Measurements from ENCODE around the gene LRRC42. TPM values are rescaled to one million over a fixed set of nuclear protein-coding genes. Genes with fewer than 3 reads are reported as not detected.

The LRRC42 gene
- total and polyA plus RNA-seq, 9 of the 15 experiments (the other 6 are each of a cell fraction or from before 2014, with no cell fraction given) = 17.3 to 51.9 (median 35.5) TPM

GRCh38 chr1:53945433-53946251 lies 508 bp upstream of the LRRC42 start, which contains the start of gene IFT25 (continued):
- TF ChIP-seq, protein P1, sequence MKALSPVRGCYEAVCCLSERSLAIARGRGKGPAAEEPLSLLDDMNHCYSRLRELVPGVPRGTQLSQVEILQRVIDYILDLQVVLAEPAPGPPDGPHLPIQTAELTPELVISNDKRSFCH (CRISPR knock-in tag; IDR thresholded peaks at IDR 0.05) = no peak
- TF ChIP-seq, protein P1 (tag; IDR thresholded peaks at IDR 0.05) = no peak
- no peak for TF ChIP-seq NFIX (CRISPR knock-in tag; IDR thresholded peaks at IDR 0.05; ENCODE audit: low read depth)
- TF ChIP-seq MED1 (CRISPR knock-in tag; IDR thresholded peaks at IDR 0.05; ENCODE audit: borderline replicate concordance) = no peak
- no peak for TF ChIP-seq SRSF3 (IDR thresholded peaks at IDR 0.05; ENCODE audit: insufficient read depth, low read length)
- peak; percentile 54; the same call in 1 of the 2 replicates for TF ChIP-seq ELF2 (CRISPR knock-in tag; IDR thresholded peaks at IDR 0.05)
- TF ChIP-seq HDGF (IDR thresholded peaks at IDR 0.05) = no peak
- no peak for TF ChIP-seq STAG1 (CRISPR knock-in tag; IDR thresholded peaks at IDR 0.05; ENCODE audit: borderline replicate concordance)
- no peak for TF ChIP-seq RUNX1 (IDR thresholded peaks at IDR 0.05; ENCODE audit: low read depth)
- no peak for TF ChIP-seq E2F5 (CRISPR knock-in tag; IDR thresholded peaks at IDR 0.05)
- TF ChIP-seq, protein P2, sequence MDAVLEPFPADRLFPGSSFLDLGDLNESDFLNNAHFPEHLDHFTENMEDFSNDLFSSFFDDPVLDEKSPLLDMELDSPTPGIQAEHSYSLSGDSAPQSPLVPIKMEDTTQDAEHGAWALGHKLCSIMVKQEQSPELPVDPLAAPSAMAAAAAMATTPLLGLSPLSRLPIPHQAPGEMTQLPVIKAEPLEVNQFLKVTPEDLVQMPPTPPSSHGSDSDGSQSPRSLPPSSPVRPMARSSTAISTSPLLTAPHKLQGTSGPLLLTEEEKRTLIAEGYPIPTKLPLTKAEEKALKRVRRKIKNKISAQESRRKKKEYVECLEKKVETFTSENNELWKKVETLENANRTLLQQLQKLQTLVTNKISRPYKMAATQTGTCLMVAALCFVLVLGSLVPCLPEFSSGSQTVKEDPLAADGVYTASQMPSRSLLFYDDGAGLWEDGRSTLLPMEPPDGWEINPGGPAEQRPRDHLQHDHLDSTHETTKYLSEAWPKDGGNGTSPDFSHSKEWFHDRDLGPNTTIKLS (IDR thresholded peaks at IDR 0.05; ENCODE audit: borderline replicate concordance, low read depth) = no peak; the same call in none of the 2 replicates
- TF ChIP-seq HDAC3 (IDR thresholded peaks at IDR 0.05; ENCODE audit: borderline replicate concordance, partially characterized antibody) = no peak
- 0 out of 2 replicates have a peak, but pooled peaks have one; percentile 45 for TF ChIP-seq NR2C2 (CRISPR knock-in tag; IDR thresholded peaks at IDR 0.05)
- TF ChIP-seq NR2C2 (tag; IDR thresholded peaks at IDR 0.05) = no peak
- TF ChIP-seq E4F1 (CRISPR knock-in tag; IDR thresholded peaks at IDR 0.05; ENCODE audit: borderline replicate concordance) = no peak
- TF ChIP-seq MAFG (tag; conservative IDR thresholded peaks at IDR 0.05) = no peak
- TF ChIP-seq, protein P3, sequence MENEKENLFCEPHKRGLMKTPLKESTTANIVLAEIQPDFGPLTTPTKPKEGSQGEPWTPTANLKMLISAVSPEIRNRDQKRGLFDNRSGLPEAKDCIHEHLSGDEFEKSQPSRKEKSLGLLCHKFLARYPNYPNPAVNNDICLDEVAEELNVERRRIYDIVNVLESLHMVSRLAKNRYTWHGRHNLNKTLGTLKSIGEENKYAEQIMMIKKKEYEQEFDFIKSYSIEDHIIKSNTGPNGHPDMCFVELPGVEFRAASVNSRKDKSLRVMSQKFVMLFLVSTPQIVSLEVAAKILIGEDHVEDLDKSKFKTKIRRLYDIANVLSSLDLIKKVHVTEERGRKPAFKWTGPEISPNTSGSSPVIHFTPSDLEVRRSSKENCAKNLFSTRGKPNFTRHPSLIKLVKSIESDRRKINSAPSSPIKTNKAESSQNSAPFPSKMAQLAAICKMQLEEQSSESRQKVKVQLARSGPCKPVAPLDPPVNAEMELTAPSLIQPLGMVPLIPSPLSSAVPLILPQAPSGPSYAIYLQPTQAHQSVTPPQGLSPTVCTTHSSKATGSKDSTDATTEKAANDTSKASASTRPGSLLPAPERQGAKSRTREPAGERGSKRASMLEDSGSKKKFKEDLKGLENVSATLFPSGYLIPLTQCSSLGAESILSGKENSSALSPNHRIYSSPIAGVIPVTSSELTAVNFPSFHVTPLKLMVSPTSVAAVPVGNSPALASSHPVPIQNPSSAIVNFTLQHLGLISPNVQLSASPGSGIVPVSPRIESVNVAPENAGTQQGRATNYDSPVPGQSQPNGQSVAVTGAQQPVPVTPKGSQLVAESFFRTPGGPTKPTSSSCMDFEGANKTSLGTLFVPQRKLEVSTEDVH (IDR thresholded peaks at IDR 0.05; ENCODE audit: low read depth, partially characterized antibody) = peak; percentile 61

All from K562 (cell line).